ENCODE results near the gene TSR1. TPM values are rescaled to one million over a fixed set of nuclear protein-coding genes. Genes with fewer than 3 reads are reported as not detected.
A peak's percentile ranks its signal among the peaks of the same experiment; 100 is the strongest.

Gene TSR1
- polyA plus RNA-seq, 1 of the 3 experiments (the other 2 are of a cell fraction): 26.7 TPM

GRCh38 chr17:2384439-2385127 lies 48.3 kb upstream of the TSR1 start:
- Histone ChIP-seq H3K4me2 (no peak overlapping the region), H3K4me3 (ENCODE audit: low read depth in 2 of 2, low read length in 1 of 2) (no peak overlapping the region), H3K4me1 (ENCODE audit: control insufficient read depth in 1 of 2, insufficient read depth in 2 of 2, low read depth in 1 of 2, low read length in 1 of 2) (peaks cover 0 to 61% of the 10 kb centered on the region in 2 experiments; a peak in 1 of 4 replicates), H4K20me1 (ENCODE audit: insufficient read depth) (peaks cover 7% of the 10 kb centered on the region; the same call in 1 of the 2 replicates), H3F3A (replicated peaks; ENCODE audit: insufficient read depth) (peaks cover 10% of the 10 kb centered on the region), H2AFZ (ENCODE audit: low read depth) (no peak overlapping the region), H3K36me3 (replicated peaks in 1 of 2; ENCODE audit: control insufficient read depth in 1 of 2, insufficient read depth in 2 of 2, low read length in 1 of 2) (peaks cover 8 to 31% of the 10 kb centered on the region in 2 experiments), H3K27ac (ENCODE audit: low read depth in 2 of 2, low read length in 1 of 2) (peak overlapping the region in 1 of 2 experiments; percentile 45; a peak in 1 of 4 replicates), H3K79me2 (ENCODE audit: insufficient read depth) (no peaks in the 10 kb centered on the region), H3K9me3 (no peaks in the 10 kb centered on the region), H3K9me2 (no peaks in the 10 kb centered on the region), H3K9ac (no peak overlapping the region), H3K27me3 (ENCODE audit: insufficient read depth) (no peaks in the 10 kb centered on the region)
- whole genome bisulfite sequencing (ENCODE audit: low lambda C conversion rate): 86% methylated on average over 20 of the region's 22 CpGs
- POLR2A ChIA-PET: no interaction called here
- DNase-seq: peak; percentile 33
- CTCF ChIA-PET: interaction anchor here (1.7 to 26.4 kb wide), 4 partner anchors 8 to 50 kb away, joined by 4 to 654 read pairs (median 36); partner anchors contain the start of gene MNT
- TF ChIP-seq, protein P1, sequence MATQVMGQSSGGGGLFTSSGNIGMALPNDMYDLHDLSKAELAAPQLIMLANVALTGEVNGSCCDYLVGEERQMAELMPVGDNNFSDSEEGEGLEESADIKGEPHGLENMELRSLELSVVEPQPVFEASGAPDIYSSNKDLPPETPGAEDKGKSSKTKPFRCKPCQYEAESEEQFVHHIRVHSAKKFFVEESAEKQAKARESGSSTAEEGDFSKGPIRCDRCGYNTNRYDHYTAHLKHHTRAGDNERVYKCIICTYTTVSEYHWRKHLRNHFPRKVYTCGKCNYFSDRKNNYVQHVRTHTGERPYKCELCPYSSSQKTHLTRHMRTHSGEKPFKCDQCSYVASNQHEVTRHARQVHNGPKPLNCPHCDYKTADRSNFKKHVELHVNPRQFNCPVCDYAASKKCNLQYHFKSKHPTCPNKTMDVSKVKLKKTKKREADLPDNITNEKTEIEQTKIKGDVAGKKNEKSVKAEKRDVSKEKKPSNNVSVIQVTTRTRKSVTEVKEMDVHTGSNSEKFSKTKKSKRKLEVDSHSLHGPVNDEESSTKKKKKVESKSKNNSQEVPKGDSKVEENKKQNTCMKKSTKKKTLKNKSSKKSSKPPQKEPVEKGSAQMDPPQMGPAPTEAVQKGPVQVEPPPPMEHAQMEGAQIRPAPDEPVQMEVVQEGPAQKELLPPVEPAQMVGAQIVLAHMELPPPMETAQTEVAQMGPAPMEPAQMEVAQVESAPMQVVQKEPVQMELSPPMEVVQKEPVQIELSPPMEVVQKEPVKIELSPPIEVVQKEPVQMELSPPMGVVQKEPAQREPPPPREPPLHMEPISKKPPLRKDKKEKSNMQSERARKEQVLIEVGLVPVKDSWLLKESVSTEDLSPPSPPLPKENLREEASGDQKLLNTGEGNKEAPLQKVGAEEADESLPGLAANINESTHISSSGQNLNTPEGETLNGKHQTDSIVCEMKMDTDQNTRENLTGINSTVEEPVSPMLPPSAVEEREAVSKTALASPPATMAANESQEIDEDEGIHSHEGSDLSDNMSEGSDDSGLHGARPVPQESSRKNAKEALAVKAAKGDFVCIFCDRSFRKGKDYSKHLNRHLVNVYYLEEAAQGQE (IDR thresholded peaks at IDR 0.05; ENCODE audit: low read depth, low read length): no peak
- TF ChIP-seq USF1 (IDR thresholded peaks at IDR 0.05; ENCODE audit: borderline replicate concordance, low read depth) (no peak), NRF1 (IDR thresholded peaks at IDR 0.05; ENCODE audit: low read depth, low read length) (no peak), RFX5 (IDR thresholded peaks at IDR 0.05; ENCODE audit: low read length) (no peak)

DNA sequence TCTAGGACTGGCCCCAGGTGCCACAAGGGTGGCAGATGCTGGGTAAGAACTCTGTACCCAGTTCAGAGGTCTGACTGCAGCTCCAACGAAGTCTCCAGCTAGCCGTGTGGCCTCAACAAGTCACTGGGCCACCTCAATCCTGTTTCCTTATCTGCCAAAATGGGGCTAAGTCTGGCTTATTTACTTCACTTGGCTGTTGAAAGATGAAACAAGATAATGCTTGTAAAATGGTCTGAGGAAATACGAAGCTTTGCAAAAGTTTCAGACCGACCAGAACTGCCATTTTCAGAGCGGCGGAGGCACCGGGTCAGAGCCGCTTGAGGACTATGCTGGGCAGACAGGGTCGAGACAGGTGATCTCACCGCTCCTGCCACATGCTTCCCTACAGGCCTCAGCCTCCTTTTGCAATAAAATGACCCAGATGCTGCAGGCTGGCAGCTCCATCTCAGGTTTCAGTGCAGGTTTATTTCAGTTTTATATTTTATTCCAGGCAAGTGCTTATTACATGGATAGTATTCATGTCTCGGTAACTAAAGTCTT lies 47.4 kb upstream of the TSR1 start:
- H2AFZ ChIP-seq (ENCODE audit: low read depth): no peak overlapping the region
- no peak overlapping the region for H3K4me2 ChIP-seq
- CTCF ChIA-PET: interaction anchor here (1.2 to 26.4 kb wide), 9 partner anchors 8 to 55 kb away, joined by 3 to 654 read pairs (median 9); partner anchors contain the start of genes MNT and TSR1
- H3K4me1 ChIP-seq (ENCODE audit: control insufficient read depth in 1 of 2, insufficient read depth in 2 of 2, low read depth in 1 of 2, low read length in 1 of 2): peaks cover 0 to 68% of the 10 kb centered on the region in 2 experiments; a peak in 1 of 4 replicates
- H3K79me2 ChIP-seq (ENCODE audit: insufficient read depth): no peaks in the 10 kb centered on the region
- H4K20me1 ChIP-seq (ENCODE audit: insufficient read depth): peaks cover 3% of the 10 kb centered on the region; the same call in 1 of the 2 replicates
- H3K9ac ChIP-seq: no peak overlapping the region
- POLR2A ChIA-PET: interaction anchor here (2.7 to 3.5 kb wide), 2 partner anchors 9 to 33 kb away, joined by 26 to 27 read pairs; no protein-coding TSS in a partner anchor
- WGBS (ENCODE audit: low lambda C conversion rate): 85% methylated on average over 11 of the region's 11 CpGs
- H3K9me2 ChIP-seq: no peaks in the 10 kb centered on the region
- peaks cover 3 to 39% of the 10 kb centered on the region in 2 experiments for H3K36me3 ChIP-seq (replicated peaks in 1 of 2; ENCODE audit: control insufficient read depth in 1 of 2, insufficient read depth in 2 of 2, low read length in 1 of 2)
- TF ChIP-seq MXI1 (IDR thresholded peaks at IDR 0.05; ENCODE audit: low read depth, low read length): no peak
- TF ChIP-seq ELF1 (IDR thresholded peaks at IDR 0.05): no peak
- no peak for TF ChIP-seq TAF1 (IDR thresholded peaks at IDR 0.05; ENCODE audit: borderline replicate concordance, low read depth, low read length)
- no peaks in the 10 kb centered on the region for H3K27me3 ChIP-seq (ENCODE audit: insufficient read depth)
- DNase-seq: peak; percentile 12
- no peaks in the 10 kb centered on the region for H3K9me3 ChIP-seq
- H3K4me3 ChIP-seq (ENCODE audit: low read depth in 2 of 2, low read length in 1 of 2): no peak overlapping the region
- H3F3A ChIP-seq (replicated peaks; ENCODE audit: insufficient read depth): peaks cover 10% of the 10 kb centered on the region
- peak overlapping the region; percentile 36 to 47; a peak in 3 of 4 replicates for H3K27ac ChIP-seq (ENCODE audit: low read depth in 2 of 2, low read length in 1 of 2)

All from SK-N-SH (cell line).